Spleen (tissue), 11 donors: ENCODE measurements around the gene ADH6. TPM values are rescaled to one million over a fixed set of nuclear protein-coding genes. Genes with fewer than 3 reads are reported as not detected.

Experiments used
- DNase-seq: peaks from one replicate; pipeline ENCODE4 v3.0.0-alpha.2; 2020
- H3K27ac ChIP-seq, 8 donors: fragments of 200-600 bp; sonication (generic) in 7 of 8; 1 replicate in 4 of 8; 2 replicates in 4 of 8; pipeline versions ENCODE4 v1.5.0 to v1.8.0; 2016 to 2021; ENCODE audit warnings: inconsistent platforms in 4 of 8, mild to moderate bottlenecking in 4 of 8, moderate library complexity in 1 of 8
- H3K27me3 ChIP-seq, 7 donors: fragments of 200-600 bp; sonication (generic) in 6 of 7; replicated peaks in 1 of 7; 1 replicate in 4 of 7; 2 replicates in 3 of 7; pipeline versions ENCODE4 v1.5.0 to v1.8.0; 2016 to 2021; ENCODE audit warnings: inconsistent platforms in 3 of 7, mild to moderate bottlenecking in 1 of 7
- H3K36me3 ChIP-seq, 6 donors: fragments of 200-600 bp; sonication (generic) in 5 of 6; 1 replicate in 4 of 6; 2 replicates in 2 of 6; pipeline versions ENCODE4 v1.5.0 to v1.8.0; 2016 to 2021; ENCODE audit warnings: inconsistent platforms in 2 of 6
- H3K4me1 ChIP-seq, 6 donors: fragments of 200-600 bp; sonication (generic) in 5 of 6; 1 replicate in 3 of 6; 2 replicates in 3 of 6; pipeline versions ENCODE4 v1.5.0 to v1.8.0; 2016 to 2021; ENCODE audit warnings: inconsistent platforms in 3 of 6
- H3K4me3 ChIP-seq, 8 donors: fragments of 200-600 bp; sonication (generic) in 7 of 8; 1 replicate in 4 of 8; 2 replicates in 4 of 8; pipeline versions ENCODE4 v1.5.0 to v1.8.0; 2016 to 2021; ENCODE audit warnings: inconsistent platforms in 4 of 8, mild to moderate bottlenecking in 4 of 8, moderate library complexity in 2 of 8
- H3K9me3 ChIP-seq, 8 donors: fragments of 200-600 bp; sonication (generic) in 7 of 8; 1 replicate in 4 of 8; 2 replicates in 4 of 8; pipeline versions ENCODE4 v1.5.0 to v1.8.0; 2016 to 2021; ENCODE audit warnings: inconsistent platforms in 4 of 8
- POLR2A ChIP-seq, 3 donors: fragments of 450-650 bp; IDR thresholded peaks; one replicate each; pipeline ENCODE4 v1.5.1; 2017; ENCODE audit warnings: antibody characterized with exemption in 3 of 3, mild to moderate bottlenecking in 1 of 3
- POLR2AphosphoS5 ChIP-seq, 3 donors: sonication (generic); formaldehyde crosslinking; IDR thresholded peaks; one replicate each; pipeline ENCODE4 v1.5.1; 2017; ENCODE audit warnings: antibody characterized with exemption in 3 of 3
- WGBS, 5 donors: extraction: QIAGEN DNeasy Blood & Tissue Kit in 3 of 5; methylation state at CpG; one replicate each; pipeline versions ENCODE4 v1.1.5 to v1.1.7; 2013 to 2018; 5-methylcytosine and 5-hydroxymethylcytosine counted together
- intact Hi-C: fragments of 100-400 bp; cut with DNase I; formaldehyde crosslinking; loops from one replicate; pipeline ENCODE4 v1.15.0; 2023; ENCODE audit warnings: low total_unique reads
- polyA plus RNA-seq, 3 donors: library from polyadenylated mRNA; stranded (reverse); fragments of 200-250 nt; gene quantifications; one replicate each; pipeline ENCODE4 v1.2.1, GENCODE V29; 2013
- total RNA-seq, 7 donors: library from RNA; depleted of rRNA in 3 of 7; stranded (reverse); fragments of >200 nt in 3 of 7; fragmentation: NEBNext Ultra II Directional in 4 of 7; extraction: Animal tissue kit (Norgen Biotek cat#: 25700) in 4 of 7; gene quantifications; one replicate each; pipeline versions ENCODE4 v1.1.0 to v1.2.1, GENCODE V29; 2016 to 2021
- TF ChIP-seq, protein P1 (sequence below), 11 experiments: fragments of 200-600 bp in 7 of 11; fragments of 450-650 bp in 4 of 11; sonication (generic) in 4 of 11; IDR thresholded peaks in 8 of 11; conservative IDR thresholded peaks in 3 of 11; 1 replicate in 7 of 11; 2 replicates in 4 of 11; pipeline versions ENCODE4 v1.4.0 to v1.8.0; 2016 to 2021; ENCODE audit warnings: antibody characterized with exemption in 11 of 11, inconsistent platforms in 4 of 11, mild to moderate bottlenecking in 1 of 11
- donor health status: healthy with polysubstance abuse.
- donor health status: DM: no; HTN: no; CAD: no; lungs with moderate emphysema.
- donor health status: DM: no; HTN: no; CAD: no.
- donor health status: Bipolar disorder and iron deficiency.
- donor health status: healthy.
- donor health status: DM: no; HTN: no; CAD: no.
- donor health status: DM: yes; HTN: yes; CAD: no.

ADH6 gene
- total and polyA plus RNA-seq, 10 donors, result 0.02 to 0.03 TPM; not detected in 8

DNA sequence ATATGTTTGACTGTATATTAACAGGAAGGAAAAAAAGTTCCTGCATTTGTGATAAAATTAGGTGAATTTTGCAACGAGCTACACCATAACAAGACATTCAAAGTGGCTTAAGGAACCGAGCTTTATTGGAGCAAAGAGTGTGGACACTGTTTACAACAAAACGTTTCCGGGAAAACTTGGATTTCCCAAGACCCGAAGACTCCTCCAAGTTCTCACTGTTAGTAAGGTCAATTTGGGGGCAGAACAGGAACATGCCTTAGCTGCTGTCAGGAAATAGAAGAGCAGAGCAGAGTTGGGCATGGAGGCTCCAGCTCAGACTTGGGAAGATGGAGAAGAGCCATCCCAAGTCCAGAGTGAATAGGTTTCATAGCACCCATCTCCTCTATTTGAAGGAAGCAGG is 16.5 kb downstream of the ADH6 start:
- DNase-seq, result no peak
- Histone ChIP-seq H3K9me3 (peaks cover 0 to 16% (median 0%) of the 10 kb centered on the region in 8 donors), H3K27me3 (no peaks in the 10 kb centered on the region), H3K36me3 (no peaks in the 10 kb centered on the region), H3K4me1 (no peaks in the 10 kb centered on the region), H3K4me3 (no peak overlapping the region), H3K27ac (peak overlapping the region in 7 of 8 donors; percentile 14 to 66 (median 37))
- TF ChIP-seq POLR2A (IDR thresholded peaks at IDR 0.05) (no peak), POLR2AphosphoS5 (IDR thresholded peaks at IDR 0.05) (peak in 1 of 3 donors; percentile 58)
- TF ChIP-seq, protein P1, sequence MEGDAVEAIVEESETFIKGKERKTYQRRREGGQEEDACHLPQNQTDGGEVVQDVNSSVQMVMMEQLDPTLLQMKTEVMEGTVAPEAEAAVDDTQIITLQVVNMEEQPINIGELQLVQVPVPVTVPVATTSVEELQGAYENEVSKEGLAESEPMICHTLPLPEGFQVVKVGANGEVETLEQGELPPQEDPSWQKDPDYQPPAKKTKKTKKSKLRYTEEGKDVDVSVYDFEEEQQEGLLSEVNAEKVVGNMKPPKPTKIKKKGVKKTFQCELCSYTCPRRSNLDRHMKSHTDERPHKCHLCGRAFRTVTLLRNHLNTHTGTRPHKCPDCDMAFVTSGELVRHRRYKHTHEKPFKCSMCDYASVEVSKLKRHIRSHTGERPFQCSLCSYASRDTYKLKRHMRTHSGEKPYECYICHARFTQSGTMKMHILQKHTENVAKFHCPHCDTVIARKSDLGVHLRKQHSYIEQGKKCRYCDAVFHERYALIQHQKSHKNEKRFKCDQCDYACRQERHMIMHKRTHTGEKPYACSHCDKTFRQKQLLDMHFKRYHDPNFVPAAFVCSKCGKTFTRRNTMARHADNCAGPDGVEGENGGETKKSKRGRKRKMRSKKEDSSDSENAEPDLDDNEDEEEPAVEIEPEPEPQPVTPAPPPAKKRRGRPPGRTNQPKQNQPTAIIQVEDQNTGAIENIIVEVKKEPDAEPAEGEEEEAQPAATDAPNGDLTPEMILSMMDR (IDR thresholded peaks at IDR 0.05 in 8 of 11, conservative IDR thresholded peaks at IDR 0.05 in 3 of 11), result no peak
- intact Hi-C loops, result no loop called here
- 60 to 74% (median 68%) methylated on average over 5 of the region's 5 CpGs for WGBS, 5 donors

DNA sequence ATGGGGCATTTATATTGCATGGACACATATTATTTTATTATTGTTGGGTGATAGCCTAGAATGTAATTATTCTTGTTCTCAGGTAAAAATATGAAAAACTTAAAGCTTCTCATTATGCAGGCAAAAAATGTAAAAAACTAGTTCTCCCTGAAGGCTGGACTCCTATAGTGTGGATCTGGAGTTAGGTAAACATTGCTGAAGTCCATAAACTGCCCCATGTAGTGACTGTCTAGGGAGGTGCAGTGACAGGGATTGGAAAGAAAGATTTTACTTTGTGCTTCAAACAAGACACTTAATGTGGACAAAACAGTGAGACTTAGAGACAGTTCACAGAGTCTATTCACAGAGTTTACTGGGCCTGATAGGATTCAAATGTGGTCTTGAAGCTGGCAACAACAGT is 17.0 kb downstream of the ADH6 start:
- Histone ChIP-seq H3K27me3 (no peaks in the 10 kb centered on the region), H3K4me1 (no peaks in the 10 kb centered on the region), H3K36me3 (no peaks in the 10 kb centered on the region), H3K27ac (peak overlapping the region in 6 of 8 donors; percentile 14 to 66 (median 44)), H3K9me3 (peaks cover 0 to 18% (median 0%) of the 10 kb centered on the region in 8 donors), H3K4me3 (no peak overlapping the region)
- no peak for DNase-seq
- intact Hi-C loops, result no loop called here
- TF ChIP-seq POLR2A (IDR thresholded peaks at IDR 0.05) (no peak), POLR2AphosphoS5 (IDR thresholded peaks at IDR 0.05) (no peak)
- TF ChIP-seq, protein P1 (IDR thresholded peaks at IDR 0.05 in 8 of 11, conservative IDR thresholded peaks at IDR 0.05 in 3 of 11), result no peak

DNA sequence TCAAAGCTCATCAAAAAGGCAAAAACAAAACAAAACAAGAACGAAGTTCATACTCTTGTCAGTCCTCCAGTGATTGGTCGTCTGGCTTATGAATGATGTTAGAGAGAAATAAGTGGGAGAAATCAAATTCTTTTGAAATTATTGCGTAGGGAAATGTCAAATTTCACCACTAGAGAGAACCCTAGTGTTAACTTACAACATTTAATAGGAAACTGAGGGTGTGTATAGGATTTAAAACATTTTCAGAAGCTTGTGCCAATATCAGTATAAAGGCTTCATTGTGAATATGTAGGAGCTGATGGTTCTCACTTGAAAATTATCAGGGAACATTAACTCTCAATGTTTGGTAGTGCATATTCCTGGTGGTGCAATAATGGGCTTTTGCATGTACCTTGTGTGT is 17.4 kb downstream of the ADH6 start:
- Histone ChIP-seq H3K4me1 (no peaks in the 10 kb centered on the region), H3K9me3 (peaks cover 0 to 18% (median 0%) of the 10 kb centered on the region in 8 donors), H3K27me3 (no peaks in the 10 kb centered on the region), H3K27ac (peak overlapping the region in 3 of 8 donors; percentile 52 to 66 (median 54)), H3K36me3 (no peaks in the 10 kb centered on the region), H3K4me3 (no peak overlapping the region)
- 58 to 72% (median 66%) methylated on average over 3 of the region's 3 CpGs for WGBS, 5 donors
- no peak for DNase-seq
- intact Hi-C loops, result no loop called here
- no peak for TF ChIP-seq POLR2A (IDR thresholded peaks at IDR 0.05)
- TF ChIP-seq, protein P1 (IDR thresholded peaks at IDR 0.05 in 8 of 11, conservative IDR thresholded peaks at IDR 0.05 in 3 of 11), result peak in 1 of 11 experiments; percentile 11

DNA sequence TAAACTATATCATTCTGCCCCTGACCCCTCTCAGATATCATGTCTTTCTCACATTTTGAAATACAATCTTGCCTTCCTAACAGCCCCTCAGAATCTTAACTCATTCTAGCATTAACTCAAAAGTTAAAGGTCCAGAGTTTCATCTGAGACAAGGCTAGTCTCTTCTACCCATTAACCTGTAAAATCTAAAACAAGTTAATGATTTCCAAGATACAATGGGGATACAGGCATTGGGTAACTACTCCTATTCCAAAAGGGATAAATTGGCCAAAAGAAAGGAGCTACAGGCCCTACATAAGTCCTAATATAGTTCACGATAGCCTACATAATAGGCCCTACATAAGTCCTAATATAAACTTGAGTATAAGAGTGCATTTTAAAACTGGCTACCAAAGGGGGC is 18.9 kb downstream of the ADH6 start:
- Histone ChIP-seq H3K4me1 (no peaks in the 10 kb centered on the region), H3K27ac (no peak overlapping the region), H3K36me3 (no peaks in the 10 kb centered on the region), H3K27me3 (no peaks in the 10 kb centered on the region), H3K9me3 (peaks cover 0 to 18% (median 0%) of the 10 kb centered on the region in 8 donors), H3K4me3 (no peak overlapping the region)
- 74 to 100% (median 100%) methylated on average over 1 of the region's 1 CpG for WGBS, 5 donors
- no peak for DNase-seq
- TF ChIP-seq POLR2AphosphoS5 (IDR thresholded peaks at IDR 0.05), result no peak
- TF ChIP-seq POLR2A (IDR thresholded peaks at IDR 0.05), result no peak
- TF ChIP-seq, protein P1 (IDR thresholded peaks at IDR 0.05 in 8 of 11, conservative IDR thresholded peaks at IDR 0.05 in 3 of 11), result no peak
- intact Hi-C loops, result no loop called here
